Hepatocyte (in vitro differentiated cells): ENCODE results near the gene OXLD1. TPM values are rescaled to one million over a fixed set of nuclear protein-coding genes. Genes with fewer than 3 reads are reported as not detected.

Experiments used
- DNase-seq: peaks from one replicate; pipeline ENCODE4 v3.0.0-alpha.2; 2016; ENCODE audit warnings: low spot score
- H2AFZ ChIP-seq: fragments of 200-600 bp; sonication (generic); 2 replicates; pipeline ENCODE4 v1.6.0; 2016; ENCODE audit warnings: antibody characterized with exemption, mild to moderate bottlenecking
- H3K27ac ChIP-seq: fragments of 200-600 bp; sonication (generic); 2 replicates; pipeline ENCODE4 v1.5.1; 2016; ENCODE audit warnings: mild to moderate bottlenecking
- H3K27me3 ChIP-seq: fragments of 200-600 bp; sonication (generic); 2 replicates; pipeline ENCODE4 v1.6.1; 2016
- H3K36me3 ChIP-seq: fragments of 200-600 bp; sonication (generic); replicated peaks from 2 replicates; pipeline ENCODE4 v1.5.1; 2016; ENCODE audit warnings: low read depth; ENCODE audit not compliant: insufficient read depth
- H3K4me1 ChIP-seq: fragments of 200-600 bp; sonication (generic); 2 replicates; pipeline ENCODE4 v1.5.1; 2016; ENCODE audit warnings: mild to moderate bottlenecking, moderate library complexity; ENCODE audit not compliant: insufficient read depth
- H3K4me2 ChIP-seq: fragments of 200-600 bp; sonication (generic); 2 replicates; pipeline ENCODE4 v1.6.0; 2016
- H3K4me3 ChIP-seq: fragments of 200-600 bp; sonication (generic); 2 replicates; pipeline ENCODE4 v1.5.1; 2016; ENCODE audit warnings: mild to moderate bottlenecking
- H3K79me2 ChIP-seq: fragments of 200-600 bp; sonication (generic); 2 replicates; pipeline ENCODE4 v1.6.0; 2017; ENCODE audit warnings: mild to moderate bottlenecking
- H3K9me2 ChIP-seq: fragments of 200-600 bp; sonication (generic); replicated peaks from 2 replicates; pipeline ENCODE4 v1.6.0; 2017; ENCODE audit warnings: mild to moderate bottlenecking; ENCODE audit not compliant: insufficient read depth
- H3K9me3 ChIP-seq: fragments of 200-600 bp; sonication (generic); 2 replicates; pipeline ENCODE4 v1.5.1; 2016; ENCODE audit warnings: low read depth, mild to moderate bottlenecking
- H4K20me1 ChIP-seq: fragments of 200-600 bp; sonication (generic); 2 replicates; pipeline ENCODE4 v1.6.0; 2016; ENCODE audit warnings: mild to moderate bottlenecking; ENCODE audit not compliant: insufficient read depth, poor library complexity, severe bottlenecking
- EZH2 ChIP-seq: fragments of 200-600 bp; sonication (generic); IDR thresholded peaks from 2 replicates; pipeline ENCODE4 v1.6.1; 2016; ENCODE audit warnings: antibody characterized with exemption, mild to moderate bottlenecking, borderline replicate concordance
- EZH2phosphoT487 ChIP-seq: fragments of 200-600 bp; sonication (generic); IDR thresholded peaks from one replicate; pipeline ENCODE4 v1.6.1; 2018; ENCODE audit warnings: antibody characterized with exemption, mild to moderate bottlenecking, low read depth, moderate library complexity; ENCODE audit not compliant: unreplicated experiment, severe bottlenecking
- WGBS: methylation state at CpG from one replicate; pipeline ENCODE4 v1.1.6; 2016; ENCODE audit warnings: low lambda C conversion rate; ENCODE audit errors: missing lambda C conversion rate; 5-methylcytosine and 5-hydroxymethylcytosine counted together
- polyA plus RNA-seq: library from polyadenylated mRNA; unstranded; fragments of >200 nt; fragmentation: Nextera tagmentation; extraction: Ambion mirVana; gene quantifications from 2 replicates; pipeline ENCODE4 v1.2.1, GENCODE V29; 2016
- total RNA-seq: library from RNA; depleted of rRNA; stranded (reverse); fragments of >200 nt; gene quantifications from 2 replicates; pipeline ENCODE4 v1.2.3, GENCODE V29; 2014
- TF ChIP-seq, protein P1 (sequence below): fragments of 200-600 bp; sonication (generic); IDR thresholded peaks from 2 replicates; pipeline ENCODE4 v1.5.1; 2016; ENCODE audit warnings: antibody characterized with exemption, mild to moderate bottlenecking; ENCODE audit not compliant: poor library complexity

Gene OXLD1
- total and polyA plus RNA-seq, 2 experiments from 2014 or later = 37.8 to 39.8 TPM

DNA sequence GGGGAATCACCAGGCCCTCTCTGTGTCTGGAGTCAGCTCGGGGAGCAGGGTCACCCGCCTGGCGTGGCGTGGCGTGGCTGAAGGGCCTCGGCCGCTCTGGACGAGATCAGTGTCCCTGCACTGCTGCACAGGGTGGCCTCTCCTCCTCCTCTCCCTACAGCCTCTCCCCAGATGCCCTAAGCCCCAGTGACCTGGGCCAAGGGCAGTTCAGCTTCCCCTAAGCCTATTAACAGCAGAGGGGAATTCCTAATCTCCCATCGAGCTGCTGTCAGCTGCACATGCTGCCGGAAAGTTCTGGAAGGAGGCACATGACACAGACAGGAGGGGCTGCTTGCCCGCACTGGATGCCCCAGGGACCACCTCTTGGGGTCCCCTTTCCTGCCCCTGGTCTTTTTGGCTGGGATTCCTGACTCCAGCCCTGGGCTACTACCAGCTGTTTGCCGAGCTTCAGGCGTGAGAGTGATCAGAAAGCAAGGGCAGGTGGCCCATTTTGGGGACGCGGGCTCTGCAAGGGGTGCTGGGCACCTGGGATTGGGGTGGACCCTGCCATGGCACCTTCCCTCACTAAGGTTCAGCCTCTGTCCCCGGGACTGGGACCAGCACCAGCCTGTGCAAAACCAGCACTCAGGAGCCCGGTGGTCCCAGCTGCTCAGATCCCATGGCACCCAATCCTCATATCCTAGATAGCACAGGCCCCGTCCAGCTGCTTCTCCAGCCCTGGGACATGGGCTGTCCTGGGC lies 10.9 kb downstream of the OXLD1 start:
- H3K27ac ChIP-seq = no peak overlapping the region
- no peak for DNase-seq
- H3K27me3 ChIP-seq = no peaks in the 10 kb centered on the region
- H2AFZ ChIP-seq = no peak overlapping the region
- no peaks in the 10 kb centered on the region for H3K9me2 ChIP-seq
- TF ChIP-seq EZH2phosphoT487 (no peak), EZH2 (no peak)
- TF ChIP-seq, protein P1, sequence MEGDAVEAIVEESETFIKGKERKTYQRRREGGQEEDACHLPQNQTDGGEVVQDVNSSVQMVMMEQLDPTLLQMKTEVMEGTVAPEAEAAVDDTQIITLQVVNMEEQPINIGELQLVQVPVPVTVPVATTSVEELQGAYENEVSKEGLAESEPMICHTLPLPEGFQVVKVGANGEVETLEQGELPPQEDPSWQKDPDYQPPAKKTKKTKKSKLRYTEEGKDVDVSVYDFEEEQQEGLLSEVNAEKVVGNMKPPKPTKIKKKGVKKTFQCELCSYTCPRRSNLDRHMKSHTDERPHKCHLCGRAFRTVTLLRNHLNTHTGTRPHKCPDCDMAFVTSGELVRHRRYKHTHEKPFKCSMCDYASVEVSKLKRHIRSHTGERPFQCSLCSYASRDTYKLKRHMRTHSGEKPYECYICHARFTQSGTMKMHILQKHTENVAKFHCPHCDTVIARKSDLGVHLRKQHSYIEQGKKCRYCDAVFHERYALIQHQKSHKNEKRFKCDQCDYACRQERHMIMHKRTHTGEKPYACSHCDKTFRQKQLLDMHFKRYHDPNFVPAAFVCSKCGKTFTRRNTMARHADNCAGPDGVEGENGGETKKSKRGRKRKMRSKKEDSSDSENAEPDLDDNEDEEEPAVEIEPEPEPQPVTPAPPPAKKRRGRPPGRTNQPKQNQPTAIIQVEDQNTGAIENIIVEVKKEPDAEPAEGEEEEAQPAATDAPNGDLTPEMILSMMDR = no peak
- WGBS = 88% methylated on average over 18 of the region's 18 CpGs
- no peak overlapping the region for H3K4me3 ChIP-seq
- no peaks in the 10 kb centered on the region for H4K20me1 ChIP-seq
- no peaks in the 10 kb centered on the region for H3K9me3 ChIP-seq
- no peaks in the 10 kb centered on the region for H3K79me2 ChIP-seq
- H3K4me2 ChIP-seq = no peak overlapping the region
- H3K36me3 ChIP-seq = no peaks in the 10 kb centered on the region
- no peaks in the 10 kb centered on the region for H3K4me1 ChIP-seq

DNA sequence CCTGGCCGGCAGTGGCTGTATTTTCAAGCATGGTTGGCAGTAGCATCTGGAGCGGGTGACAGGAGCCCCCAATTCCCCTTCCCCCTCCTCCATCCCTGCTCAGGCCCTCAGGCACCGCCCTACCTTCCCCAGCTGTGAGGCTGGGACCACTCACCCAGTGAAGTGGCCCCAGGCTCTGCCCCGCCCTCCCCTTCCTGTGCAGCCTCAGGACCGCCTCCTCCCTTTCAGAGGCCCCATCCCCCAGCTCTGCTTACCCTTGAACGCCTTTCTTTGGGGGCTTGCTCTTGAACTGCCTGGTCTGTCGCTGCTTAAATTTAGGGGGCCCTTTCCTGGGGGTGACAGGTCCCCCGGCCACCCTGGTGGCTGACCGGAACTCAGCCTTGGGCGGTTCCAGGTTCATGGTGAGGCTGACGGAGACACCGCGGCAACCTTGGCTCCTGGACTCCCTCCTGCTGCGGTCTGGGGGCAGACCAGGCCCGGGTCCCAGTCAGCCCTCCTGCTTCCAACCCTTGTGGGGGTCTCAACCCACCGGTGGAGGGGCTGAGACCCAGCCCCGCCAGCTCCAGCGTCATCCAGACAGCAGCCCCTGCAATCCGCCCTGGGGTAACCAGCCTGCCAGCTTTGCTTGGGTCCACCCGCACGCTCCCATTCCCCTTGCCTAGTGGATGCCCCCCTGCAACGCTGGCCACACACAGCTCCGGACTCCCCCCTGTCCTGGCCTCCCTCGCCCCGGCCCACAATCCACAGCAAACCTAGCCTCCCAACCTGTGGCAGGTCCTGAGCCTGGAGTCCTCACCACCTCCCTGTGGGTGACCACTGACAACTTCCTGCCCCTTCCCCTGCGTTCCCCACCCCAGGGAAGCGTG lies 13.3 kb downstream of the OXLD1 start:
- Histone ChIP-seq H3K9me2 (no peaks in the 10 kb centered on the region), H3K27ac (no peak overlapping the region), H3K4me2 (peak overlapping the region; percentile 66), H3K4me3 (no peak overlapping the region), H3K27me3 (peaks cover 4% of the 10 kb centered on the region), H3K4me1 (no peaks in the 10 kb centered on the region), H3K79me2 (no peaks in the 10 kb centered on the region), H4K20me1 (no peaks in the 10 kb centered on the region), H3K36me3 (no peaks in the 10 kb centered on the region), H2AFZ (no peak overlapping the region), H3K9me3 (no peaks in the 10 kb centered on the region)
- no peak for DNase-seq
- 52% methylated on average over 25 of the region's 27 CpGs for WGBS
- TF ChIP-seq, protein P1 = no peak
- no peak for TF ChIP-seq EZH2phosphoT487
- no peak for TF ChIP-seq EZH2

DNA sequence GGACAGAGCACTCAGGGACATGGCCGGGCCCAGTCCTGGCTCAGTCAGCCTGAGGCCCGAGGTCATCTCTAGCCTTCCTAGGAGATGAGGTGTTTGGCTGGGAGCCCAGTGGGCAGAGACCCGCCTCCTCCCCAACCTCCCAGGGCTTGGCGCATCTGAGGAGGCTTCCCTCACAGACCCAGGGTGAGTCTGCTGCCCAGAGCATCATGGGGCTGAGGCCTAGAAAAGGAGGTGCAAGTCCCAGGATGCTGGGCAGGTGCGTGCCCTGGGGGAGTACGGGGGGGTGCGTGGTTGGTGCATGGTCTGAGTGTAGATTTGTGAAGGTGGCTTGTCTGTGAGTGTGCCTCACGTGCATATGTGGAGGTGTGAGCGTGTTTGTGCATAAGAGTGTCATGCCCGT lies 14.7 kb downstream of the OXLD1 start:
- Histone ChIP-seq H3K79me2 (no peaks in the 10 kb centered on the region), H2AFZ (no peak overlapping the region), H3K27me3 (peaks cover 6% of the 10 kb centered on the region), H3K4me2 (no peak overlapping the region), H3K4me1 (no peaks in the 10 kb centered on the region), H3K9me3 (no peaks in the 10 kb centered on the region), H3K4me3 (no peak overlapping the region), H3K36me3 (no peaks in the 10 kb centered on the region), H4K20me1 (no peaks in the 10 kb centered on the region), H3K27ac (no peak overlapping the region), H3K9me2 (no peaks in the 10 kb centered on the region)
- TF ChIP-seq EZH2 (no peak), EZH2phosphoT487 (no peak)
- TF ChIP-seq, protein P1 = no peak
- WGBS = 94% methylated on average over 10 of the region's 10 CpGs
- DNase-seq = no peak
